NCI-H1930 (cell line): ENCODE data around the gene LCOR.

Experiments used
- DNase-seq, 2 experiments: peaks; one replicate each; lab custom pipeline; 2025; lab: John Stamatoyannopoulos, UW

LCOR gene

DNA sequence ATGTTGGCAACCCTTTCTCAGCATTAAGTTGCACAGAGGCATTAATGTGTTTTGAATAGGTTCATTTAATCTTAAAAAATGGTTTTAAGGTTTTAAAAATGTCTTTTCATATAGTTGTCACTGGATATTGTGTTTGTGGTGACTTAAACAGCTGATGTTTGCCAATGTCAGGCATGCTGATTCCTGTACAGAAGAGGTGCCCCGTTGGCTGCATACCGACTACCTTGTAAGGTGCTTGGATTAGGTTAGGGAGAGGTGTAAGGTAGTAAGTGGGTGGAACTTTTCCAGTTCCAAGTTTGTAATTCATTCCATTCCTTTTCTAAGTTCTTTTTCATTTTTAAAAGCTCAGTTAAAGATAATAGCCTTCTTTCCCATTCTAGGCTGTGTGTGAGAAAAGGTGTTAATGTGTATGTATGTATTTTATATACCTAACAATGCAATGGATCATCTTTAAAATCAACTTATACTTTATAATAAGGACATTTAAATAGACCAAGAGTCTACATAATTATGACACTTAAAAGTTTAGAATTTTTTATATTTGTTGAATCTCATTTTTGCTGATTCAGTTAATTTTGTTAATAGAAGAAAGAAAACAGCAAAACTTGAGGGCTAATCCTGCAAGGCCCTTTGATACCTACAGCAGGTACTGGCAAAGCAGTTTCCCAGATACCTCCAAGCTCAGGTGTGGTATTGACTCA, 155.2 kb downstream of the LCOR start:
- DNase-seq: no peak

DNA sequence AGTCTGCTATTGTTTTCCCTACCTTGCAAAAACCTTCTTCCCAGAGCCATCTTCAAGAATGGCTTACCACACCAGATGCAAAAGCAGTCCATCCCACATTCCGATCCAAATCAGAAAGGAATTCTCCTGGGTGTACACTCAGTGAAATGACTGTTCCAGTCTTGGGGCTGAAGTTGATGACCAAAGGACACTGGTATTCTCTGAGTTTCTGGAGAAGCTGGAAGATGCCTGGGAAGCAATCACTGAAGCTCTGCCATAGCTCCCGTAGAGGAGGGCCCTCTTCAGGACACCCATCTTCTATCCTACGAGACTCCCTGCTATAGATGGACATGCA, 155.7 kb downstream of the LCOR start:
- no peak for DNase-seq

- no peak for DNase-seq
These were observed 156.3 kb downstream of the LCOR start for GRCh38 chr10:96988426-96988825.

DNA sequence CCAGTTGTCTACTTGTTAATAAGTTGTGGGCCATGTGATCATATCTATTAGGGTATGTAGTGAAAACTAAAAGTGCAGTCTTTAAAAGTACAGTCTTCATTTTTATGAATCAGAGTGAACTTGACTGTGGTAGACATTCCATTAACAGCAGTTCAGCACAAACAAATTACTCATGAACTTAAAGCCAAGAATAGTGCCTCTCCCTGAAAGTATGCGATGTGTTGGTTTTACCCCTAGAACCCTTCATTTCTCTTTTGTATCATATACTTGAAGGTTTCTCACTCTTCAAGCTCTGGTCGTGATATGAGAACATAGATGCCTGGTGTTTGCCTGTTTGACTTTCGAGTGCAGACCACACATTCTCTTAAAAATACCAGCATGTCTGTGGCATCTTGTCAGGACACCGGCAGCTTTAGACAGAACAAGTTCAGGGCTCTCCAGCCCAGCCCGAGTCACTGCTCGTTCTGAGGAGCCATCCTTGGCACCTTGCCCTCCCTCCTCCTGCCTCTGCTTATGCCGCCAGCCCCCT, 159.3 kb downstream of the LCOR start:
- DNase-seq: no peak

DNA sequence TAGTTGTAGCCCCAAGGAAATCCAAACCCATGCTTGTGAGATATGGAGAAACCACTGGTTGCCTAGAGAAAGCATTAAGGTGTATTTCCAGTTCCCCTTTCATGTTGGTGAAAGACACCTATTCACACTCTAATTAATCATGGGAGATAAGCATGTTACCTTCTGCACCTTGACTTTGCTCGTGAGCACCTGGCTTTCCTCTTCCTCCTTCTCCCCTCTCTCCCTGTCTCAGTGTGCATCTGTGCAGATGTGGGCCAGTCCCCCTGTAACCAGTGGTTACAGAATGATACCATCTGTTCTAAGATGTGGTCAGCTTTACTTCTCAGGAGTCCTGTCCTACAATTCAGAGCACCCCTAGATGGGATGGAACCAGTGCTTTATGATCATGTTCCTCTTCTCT, 160.6 kb downstream of the LCOR start:
- DNase-seq: no peak

GRCh38 chr10:96995851-96996250, 163.8 kb downstream of the LCOR start:
- no peak for DNase-seq

DNA sequence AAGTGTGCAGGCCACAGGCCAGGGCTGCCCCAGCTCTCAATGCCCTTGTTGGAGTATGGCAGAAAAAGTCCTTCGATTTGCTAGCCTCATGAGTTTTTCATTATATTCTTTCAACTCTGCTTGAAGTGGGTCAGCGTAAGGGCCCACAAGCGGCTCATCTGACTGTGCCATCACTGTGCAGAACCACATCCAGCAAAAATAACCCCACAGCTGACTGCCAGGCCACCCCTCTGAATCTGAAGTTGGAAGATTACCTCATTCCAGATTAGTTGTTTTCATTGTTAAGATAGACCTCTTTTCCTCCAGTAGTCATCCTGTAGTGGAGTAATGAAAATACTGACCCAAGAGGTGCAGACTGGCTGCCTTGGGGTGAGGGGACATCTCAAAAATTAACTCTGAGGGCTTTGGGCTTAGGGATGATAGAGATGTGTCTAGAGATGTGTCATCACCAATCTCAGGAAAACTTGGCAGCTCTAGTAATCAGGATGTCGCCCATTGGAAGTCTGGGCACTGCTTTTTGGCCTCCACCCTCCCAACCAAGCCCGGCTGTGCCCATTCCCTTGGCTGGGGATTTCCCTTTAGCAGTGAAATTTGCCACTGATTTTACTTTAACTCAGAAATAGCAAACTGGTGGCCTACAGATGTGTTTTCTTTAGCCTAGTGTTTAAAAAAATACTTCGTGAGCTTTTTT, 164.3 kb downstream of the LCOR start:
- no peak for DNase-seq

- DNase-seq: no peak
These were observed 166.3 kb downstream of the LCOR start for GRCh38 chr10:96998329-96998888.

- DNase-seq: no peak
These were observed 167.2 kb downstream of the LCOR start for GRCh38 chr10:96999337-96999736.

- no peak for DNase-seq
These were observed 167.9 kb downstream of the LCOR start for GRCh38 chr10:96999987-97000386.

DNA sequence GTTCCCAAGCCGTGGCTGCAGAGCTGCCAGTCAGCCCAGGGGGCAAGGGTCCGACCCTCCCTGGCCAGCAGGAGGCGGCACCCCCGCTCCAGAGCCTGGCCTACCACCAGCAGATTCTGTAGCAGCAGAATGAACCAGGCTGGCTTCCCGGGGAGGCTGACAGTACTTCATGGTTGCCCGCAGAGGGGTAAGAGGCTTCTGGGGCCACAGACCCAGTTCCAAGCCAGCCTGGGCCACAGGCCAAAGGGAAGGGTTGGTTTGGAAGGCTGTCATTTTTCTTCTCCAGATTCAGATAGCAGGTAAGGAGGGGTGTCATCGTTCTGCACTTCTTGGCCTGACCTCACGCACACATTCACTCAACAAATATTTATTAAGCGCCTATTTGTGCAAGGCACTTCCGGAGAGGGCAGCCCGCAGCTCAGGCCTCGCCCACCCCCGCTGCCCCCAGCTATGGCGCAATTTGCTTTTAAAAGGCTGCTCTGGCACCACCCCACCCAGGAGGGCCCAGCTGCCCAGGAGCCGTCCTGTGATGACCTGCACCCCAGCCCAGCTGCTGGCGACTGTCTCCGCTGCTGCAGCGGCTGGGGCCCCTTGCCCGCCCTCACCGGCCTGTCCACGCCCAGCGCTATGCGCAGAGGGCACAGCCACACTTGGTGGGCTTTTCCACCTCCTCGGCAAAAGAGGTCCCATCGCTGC, 168.5 kb downstream of the LCOR start:
- no peak for DNase-seq

DNA sequence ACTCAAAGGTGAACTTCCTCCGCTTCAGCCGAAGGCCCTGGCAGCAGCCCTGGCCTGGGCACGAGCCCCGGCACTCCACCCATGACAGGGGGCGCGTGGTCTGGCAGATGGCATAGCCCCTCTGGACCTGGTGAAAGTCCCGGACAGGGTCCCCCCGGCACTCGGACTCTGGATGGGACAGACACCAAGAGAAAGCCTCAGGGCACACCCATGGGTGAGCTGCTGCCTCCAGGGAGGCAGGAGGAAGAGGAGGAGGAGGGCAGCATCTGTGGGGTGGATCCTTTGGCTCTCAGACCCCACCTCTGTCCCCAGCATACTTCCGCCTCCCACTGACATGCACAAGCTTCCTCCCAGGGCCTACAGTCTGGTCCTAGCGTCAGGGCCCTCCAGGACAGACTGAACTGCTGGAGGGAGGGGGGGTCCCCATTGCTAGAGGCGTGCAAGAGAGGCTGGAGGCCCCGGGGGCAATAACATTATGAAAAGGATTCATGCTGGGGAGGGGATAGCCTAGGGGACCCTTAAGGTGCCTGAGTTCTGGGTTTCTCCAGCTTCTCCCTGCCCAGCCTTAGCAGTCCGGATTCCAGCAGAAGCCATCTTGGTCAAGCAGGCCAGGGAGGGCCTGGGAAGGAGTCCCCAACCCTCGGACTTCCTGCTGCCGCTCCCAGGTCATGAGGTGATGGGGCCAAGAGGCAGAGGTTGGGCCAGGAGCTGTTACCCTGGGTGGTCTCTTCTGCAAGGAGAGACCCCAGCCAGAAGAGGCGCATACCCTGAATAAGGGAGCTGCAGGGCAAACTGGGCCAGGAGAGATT, 169.3 kb downstream of the LCOR start:
- DNase-seq: no peak

- DNase-seq: no peak
These were observed 170.6 kb downstream of the LCOR start for GRCh38 chr10:97002670-97003069.

DNA sequence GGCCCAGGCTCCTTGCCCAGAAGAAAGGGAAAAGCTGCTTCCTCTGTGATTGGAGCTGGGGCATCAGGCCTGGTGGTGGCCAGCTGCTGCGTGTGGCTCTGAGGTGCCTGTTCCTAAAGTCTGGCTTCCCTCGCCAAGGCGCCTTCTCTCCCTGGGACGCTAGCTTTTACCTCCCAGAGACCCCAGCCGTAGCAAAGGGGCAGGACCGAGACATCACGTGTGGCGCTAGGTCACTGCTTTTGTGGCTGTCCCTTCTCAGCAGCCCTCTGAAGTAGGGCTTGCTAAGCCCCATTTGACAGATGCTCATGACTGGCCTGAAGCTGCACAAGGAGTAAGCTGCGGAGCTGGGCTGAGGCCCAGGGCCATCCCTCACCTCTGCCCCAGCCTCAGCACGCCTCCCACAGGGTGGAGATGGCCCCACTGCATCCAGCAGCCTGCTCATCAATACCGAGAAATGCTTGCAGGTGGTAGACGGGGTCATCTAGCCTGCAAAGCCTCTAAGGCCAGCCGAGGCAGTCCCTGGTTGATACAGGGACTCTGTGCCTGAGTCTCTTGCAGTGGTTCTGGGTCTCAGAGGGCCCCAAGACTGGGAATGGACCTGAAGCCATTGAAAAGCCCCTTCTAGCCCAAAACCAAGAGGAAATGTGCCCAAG, 171.2 kb downstream of the LCOR start:
- DNase-seq: no peak

- no peak for DNase-seq
These were observed 171.7 kb downstream of the LCOR start for GRCh38 chr10:97003804-97004201.

GRCh38 chr10:97004591-97004990, 172.5 kb downstream of the LCOR start:
- DNase-seq: no peak

DNA sequence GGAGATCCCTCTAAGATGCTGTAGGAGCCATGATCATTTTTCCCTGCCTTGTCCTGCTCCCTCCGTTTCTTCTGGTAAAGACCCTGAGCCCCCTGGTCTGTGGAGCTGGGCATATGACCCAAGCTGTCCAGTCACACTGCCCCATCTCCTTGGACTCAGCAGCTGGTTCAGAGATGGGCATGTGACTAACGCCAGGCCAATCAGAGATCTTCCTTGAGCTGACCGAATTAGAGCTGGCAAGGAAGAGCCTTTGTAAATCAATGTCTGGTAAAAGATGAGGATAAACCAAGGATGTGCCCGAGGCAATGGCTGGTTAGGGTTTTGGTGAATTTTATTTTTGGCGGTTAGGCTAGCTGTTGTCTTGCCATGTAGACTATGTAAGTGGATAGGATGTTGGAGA, 173.3 kb downstream of the LCOR start:
- no peak for DNase-seq

DNA sequence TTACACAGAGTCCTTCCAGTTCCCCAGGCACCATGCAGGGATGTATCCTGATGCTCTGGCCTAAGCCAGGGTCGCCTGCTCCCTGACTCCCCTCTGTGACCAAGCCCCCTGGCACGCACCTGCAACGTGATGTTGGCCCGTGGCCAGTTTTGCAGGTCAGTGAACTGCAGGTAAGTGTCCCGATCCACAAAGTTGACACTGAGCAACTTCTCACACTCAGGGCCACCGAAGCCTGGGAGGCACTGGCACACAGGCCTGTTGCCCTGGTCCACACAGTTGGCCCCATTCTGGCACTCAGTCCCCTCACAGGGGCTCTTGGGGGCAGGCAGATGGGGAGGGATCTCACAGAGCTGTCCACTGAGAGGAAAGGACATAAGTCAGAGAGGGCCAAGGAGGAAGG, 174.3 kb downstream of the LCOR start:
- DNase-seq: no peak

DNA sequence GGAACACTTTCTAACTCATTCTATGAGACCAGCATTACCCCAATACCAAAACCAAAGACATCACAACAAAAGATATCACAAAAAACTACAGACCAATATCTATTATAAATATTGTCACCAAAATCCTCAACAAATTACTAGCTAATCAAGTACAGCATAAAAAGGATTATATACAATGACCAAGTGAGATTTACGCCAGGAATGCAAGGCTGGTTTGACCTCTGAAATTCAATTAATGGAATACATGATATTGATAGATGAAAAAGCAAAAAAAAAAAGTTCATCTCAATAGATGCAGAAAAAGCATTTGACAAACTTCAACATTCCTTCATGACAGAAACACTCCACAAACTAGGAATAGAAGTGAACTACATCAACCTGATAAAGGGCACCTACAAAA, 175.3 kb downstream of the LCOR start:
- DNase-seq: no peak

GRCh38 chr10:97010695-97011206, 178.7 kb downstream of the LCOR start:
- DNase-seq: no peak

DNA sequence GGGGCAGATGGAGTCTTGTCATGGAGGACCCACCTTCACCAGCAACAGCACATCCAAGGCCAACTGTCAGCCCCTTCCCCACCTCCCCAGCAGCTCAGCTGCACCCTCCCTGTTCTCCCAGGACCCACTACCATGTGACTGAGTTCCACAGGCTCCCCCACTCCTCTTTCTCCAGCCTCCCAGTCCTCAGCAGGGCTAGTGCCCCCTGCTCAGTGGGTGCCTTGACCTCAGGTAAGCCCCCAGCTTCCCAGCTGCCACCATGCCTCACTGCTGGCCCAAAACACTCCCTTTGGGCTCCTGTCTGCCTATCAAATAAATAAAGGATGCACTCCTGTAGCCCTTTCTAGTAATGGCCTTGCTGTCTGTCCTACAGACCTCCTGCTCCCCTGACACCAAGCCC, 179.3 kb downstream of the LCOR start:
- no peak for DNase-seq
